ENCODE measurements around the gene CTSO.

GRCh38 chr4:155975511-155975910, 21.8 kb upstream of the CTSO start:
- TF ChIP-seq CTCF (conservative IDR thresholded peaks at IDR 0.05) (no peak), ZFX (IDR thresholded peaks at IDR 0.05) (no peak)
